ENCODE measurements around the gene NFILZ. TPM values are rescaled to one million over a fixed set of nuclear protein-coding genes. Genes with fewer than 3 reads are reported as not detected.
"Not testable (repeated sequence)": the region's sequence is repeated elsewhere in the genome, so short reads cannot be mapped to it uniquely, and the experiment has no call there.

Gene NFILZ
- total RNA-seq, 1 experiment from 2014 or later: not detected

DNA sequence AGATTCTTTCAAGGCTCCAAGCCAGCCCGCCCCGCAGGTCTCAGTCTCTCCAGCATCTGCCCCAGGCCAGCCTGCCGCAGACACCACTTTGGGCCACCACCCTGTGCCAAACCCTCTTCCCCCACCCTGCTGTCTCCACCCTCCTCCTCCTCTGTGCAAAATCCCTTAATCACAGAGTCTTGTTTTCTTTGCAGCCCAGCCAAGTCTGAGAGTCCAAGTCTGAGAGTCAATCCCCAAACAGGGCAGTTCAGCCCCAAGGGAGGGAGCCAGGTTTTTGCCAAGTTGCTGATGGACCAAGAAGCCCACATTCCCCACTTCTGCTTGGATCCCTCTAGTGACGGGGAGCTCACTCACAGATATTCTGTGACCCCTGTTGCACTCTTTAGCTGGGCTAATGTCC, 23.0 kb upstream of the NFILZ start:
- Histone ChIP-seq H3K27me3 (ENCODE audit: control insufficient read depth, insufficient read depth, low read length) (no peaks in the 10 kb centered on the region), H3K36me3 (replicated peaks; ENCODE audit: control insufficient read depth, insufficient read depth, low read length) (no peaks in the 10 kb centered on the region; the same call in none of the 2 replicates), H3K4me3 (ENCODE audit: insufficient read depth, low read depth, low read length) (no peak overlapping the region)
- no peak for DNase-seq

DNA sequence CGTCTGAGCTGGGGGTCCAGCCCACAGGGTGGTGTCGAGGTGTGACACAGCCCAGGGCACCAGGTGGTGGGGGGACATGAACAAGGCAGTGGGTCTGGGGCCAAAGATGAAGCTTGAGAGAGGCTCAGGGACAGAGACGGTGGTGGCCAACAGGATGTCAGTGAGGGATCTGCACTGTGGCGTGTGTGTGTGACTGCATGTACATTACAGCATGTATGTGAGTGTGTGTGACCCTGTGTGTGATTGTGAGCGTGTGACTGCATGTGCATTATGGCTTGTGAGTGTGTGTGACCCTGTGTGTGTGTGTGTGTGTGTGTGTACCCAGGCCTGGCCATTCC, 21.5 kb upstream of the NFILZ start:
- Histone ChIP-seq H3K4me3 (ENCODE audit: insufficient read depth, low read depth, low read length) (peak overlapping the region; percentile 89; the same call in 1 of the 2 replicates), H3K27me3 (ENCODE audit: control insufficient read depth, insufficient read depth, low read length) (no peaks in the 10 kb centered on the region), H3K36me3 (replicated peaks; ENCODE audit: control insufficient read depth, insufficient read depth, low read length) (no peaks in the 10 kb centered on the region; the same call in 1 of the 2 replicates)
- no peak for DNase-seq

DNA sequence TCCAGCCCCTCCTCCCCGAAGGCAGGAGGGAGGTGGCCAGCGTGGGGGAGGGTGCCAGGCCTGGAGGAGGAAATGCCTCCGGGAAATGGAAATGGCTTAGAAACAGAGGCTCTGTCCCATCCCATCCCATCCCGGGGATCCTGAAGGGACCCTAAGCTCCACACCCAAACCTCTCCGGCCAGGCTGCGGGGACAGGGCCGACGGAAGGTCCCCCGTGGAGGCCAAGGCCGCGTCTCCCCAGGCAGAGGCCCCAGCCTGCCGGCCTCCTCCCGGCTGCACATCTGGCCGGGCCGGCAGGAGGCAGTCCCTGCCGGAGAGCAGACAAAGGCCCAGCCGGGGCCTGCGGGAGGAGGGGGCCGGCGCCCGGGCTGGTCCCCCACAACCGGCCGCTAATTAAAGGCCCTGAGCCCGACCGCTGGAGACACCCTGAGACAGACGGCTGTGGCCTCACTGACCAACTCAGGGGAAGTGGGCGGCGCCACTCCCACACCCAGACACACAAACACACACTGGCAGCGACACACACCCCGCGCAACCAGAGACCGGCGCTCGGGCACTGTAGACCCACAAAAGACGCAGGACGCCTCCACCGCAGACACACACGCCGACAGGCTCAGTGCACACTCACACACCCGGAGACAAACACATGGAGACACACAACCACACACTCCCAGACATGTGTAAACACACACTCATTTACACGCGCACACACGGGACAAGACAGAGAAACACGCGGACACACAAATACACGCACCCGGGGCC, 21.0 kb upstream of the NFILZ start:
- peak overlapping the region; percentile 89 for H3K4me3 ChIP-seq (ENCODE audit: insufficient read depth, low read depth, low read length)
- peak; percentile 97 for DNase-seq
- no peaks in the 10 kb centered on the region for H3K27me3 ChIP-seq (ENCODE audit: control insufficient read depth, insufficient read depth, low read length)
- no peaks in the 10 kb centered on the region; the same call in 1 of the 2 replicates for H3K36me3 ChIP-seq (replicated peaks; ENCODE audit: control insufficient read depth, insufficient read depth, low read length)

DNA sequence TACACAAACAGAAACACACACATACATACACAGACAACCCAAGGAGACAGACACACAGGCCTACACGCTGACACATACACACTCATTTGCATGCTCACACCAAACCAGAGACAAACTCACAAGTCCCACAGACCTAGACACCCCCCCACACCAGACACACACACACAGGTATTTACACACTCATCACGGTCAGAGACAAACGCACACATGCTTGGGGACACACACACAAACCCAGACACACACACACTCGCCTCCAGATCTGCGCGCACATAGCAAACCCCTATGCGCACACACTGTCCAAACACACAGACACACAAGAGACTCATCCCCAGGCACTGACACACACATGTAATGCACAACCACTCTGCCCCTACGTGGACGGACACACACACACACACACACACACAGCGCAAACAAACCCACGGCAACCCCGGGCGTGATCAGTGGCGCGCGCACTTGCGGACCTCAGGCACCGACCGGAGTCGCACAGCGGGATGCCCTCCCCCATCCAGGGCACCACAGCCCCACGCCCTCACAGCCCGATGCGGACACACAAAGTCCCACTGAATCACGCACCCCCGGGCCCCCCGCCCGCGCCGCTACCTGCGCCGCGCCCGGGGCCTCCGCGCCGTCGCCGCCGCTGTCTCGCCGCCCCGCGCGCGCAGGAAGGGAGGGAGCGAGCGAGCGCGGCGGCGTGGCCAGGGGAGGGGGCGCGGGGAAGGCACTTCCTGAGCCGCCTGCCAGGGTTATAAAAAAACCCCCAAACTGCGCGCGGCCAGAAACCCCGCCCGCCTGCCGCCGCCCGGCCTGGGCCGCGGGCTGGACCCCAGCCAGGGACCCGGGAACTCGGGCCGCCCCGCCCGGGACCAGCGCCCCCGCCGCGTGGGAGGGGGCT, 20.1 kb upstream of the NFILZ start, which contains the start of gene ADAMTS10:
Gene ADAMTS10 (minus strand): TSS at position 675 of the 895 bp plus-strand sequence. CDS start 5,005 bp downstream, outside the sequence.
- Histone ChIP-seq H3K36me3 (replicated peaks; ENCODE audit: control insufficient read depth, insufficient read depth, low read length) (no peaks in the 10 kb centered on the region; the same call in 1 of the 2 replicates), H3K27me3 (ENCODE audit: control insufficient read depth, insufficient read depth, low read length) (no peaks in the 10 kb centered on the region), H3K4me3 (ENCODE audit: insufficient read depth, low read depth, low read length) (peak within 1 kb of the TSS; percentile 89)
- peak; percentile 93 for DNase-seq

GRCh38 chr19:8610936-8611300, 19.5 kb upstream of the NFILZ start:
- DNase-seq: no peak
- Histone ChIP-seq H3K36me3 (replicated peaks; ENCODE audit: control insufficient read depth, insufficient read depth, low read length) (no peaks in the 10 kb centered on the region; the same call in 1 of the 2 replicates), H3K4me3 (ENCODE audit: insufficient read depth, low read depth, low read length) (peak overlapping the region; percentile 89; the same call in 1 of the 2 replicates), H3K27me3 (ENCODE audit: control insufficient read depth, insufficient read depth, low read length) (no peaks in the 10 kb centered on the region)

- Histone ChIP-seq H3K27me3 (ENCODE audit: control insufficient read depth, insufficient read depth, low read length) (no peaks in the 10 kb centered on the region), H3K36me3 (replicated peaks; ENCODE audit: control insufficient read depth, insufficient read depth, low read length) (no peaks in the 10 kb centered on the region; the same call in 1 of the 2 replicates), H3K4me3 (ENCODE audit: insufficient read depth, low read depth, low read length) (no peak overlapping the region)
- peak; percentile 84 for DNase-seq
Observed at GRCh38 chr19:8611391-8611876, 19.0 kb upstream of the NFILZ start.

GRCh38 chr19:8611877-8612806, 18.3 kb upstream of the NFILZ start:
- DNase-seq: peak; percentile 76
- Histone ChIP-seq H3K36me3 (replicated peaks; ENCODE audit: control insufficient read depth, insufficient read depth, low read length) (no peaks in the 10 kb centered on the region; the same call in 1 of the 2 replicates), H3K4me3 (ENCODE audit: insufficient read depth, low read depth, low read length) (no peak overlapping the region), H3K27me3 (ENCODE audit: control insufficient read depth, insufficient read depth, low read length) (no peaks in the 10 kb centered on the region)

DNA sequence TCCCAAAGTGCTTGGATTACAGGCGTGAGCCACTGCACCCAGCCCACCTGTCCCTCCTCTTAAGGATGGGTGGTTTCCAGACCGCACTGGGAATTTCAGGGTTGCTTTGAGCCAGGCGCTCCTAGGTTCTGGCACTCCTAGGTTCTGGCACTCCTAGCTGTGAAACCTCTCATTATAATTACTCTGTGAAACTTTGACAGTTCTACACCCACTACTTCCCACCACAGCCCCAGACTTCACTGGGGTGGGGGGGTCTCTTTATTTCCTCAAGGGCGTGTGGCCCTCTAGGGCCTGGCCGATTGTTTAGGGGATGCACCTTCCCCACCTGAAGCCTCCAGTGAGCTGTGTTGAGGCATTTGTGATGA, 17.6 kb upstream of the NFILZ start:
- no peak for DNase-seq
- H3K27me3 ChIP-seq (ENCODE audit: control insufficient read depth, insufficient read depth, low read length): no peaks in the 10 kb centered on the region
- no peak overlapping the region for H3K4me3 ChIP-seq (ENCODE audit: insufficient read depth, low read depth, low read length)
- H3K36me3 ChIP-seq (replicated peaks; ENCODE audit: control insufficient read depth, insufficient read depth, low read length): no peaks in the 10 kb centered on the region

GRCh38 chr19:8614455-8614854, 16.0 kb upstream of the NFILZ start:
- H3K4me3 ChIP-seq (ENCODE audit: insufficient read depth, low read depth, low read length): no peak overlapping the region
- no peaks in the 10 kb centered on the region for H3K27me3 ChIP-seq (ENCODE audit: control insufficient read depth, insufficient read depth, low read length)
- no peak for DNase-seq
- H3K36me3 ChIP-seq (replicated peaks; ENCODE audit: control insufficient read depth, insufficient read depth, low read length): no peaks in the 10 kb centered on the region

DNA sequence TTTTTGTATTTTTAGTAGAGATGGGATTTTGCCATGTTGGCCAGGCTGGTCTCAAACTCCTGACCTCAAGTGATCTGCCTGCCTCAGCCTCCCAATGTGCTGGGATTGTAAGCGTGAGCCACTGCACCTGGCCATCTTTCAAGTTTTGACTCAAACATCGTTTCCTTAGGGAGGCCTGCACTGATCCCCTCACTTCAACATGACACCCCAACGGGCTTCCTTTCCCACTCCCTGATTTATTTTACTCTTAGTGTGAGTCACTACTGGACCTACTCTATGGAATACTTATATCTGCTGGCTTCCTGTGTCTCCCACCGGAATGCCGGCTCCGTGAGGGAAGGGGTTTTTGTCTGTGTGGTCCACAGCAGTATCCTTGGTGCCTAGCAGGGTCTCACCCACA, 15.4 kb upstream of the NFILZ start:
- H3K4me3 ChIP-seq (ENCODE audit: insufficient read depth, low read depth, low read length): no peak overlapping the region
- H3K27me3 ChIP-seq (ENCODE audit: control insufficient read depth, insufficient read depth, low read length): no peaks in the 10 kb centered on the region
- no peak for DNase-seq
- H3K36me3 ChIP-seq (replicated peaks; ENCODE audit: control insufficient read depth, insufficient read depth, low read length): no peaks in the 10 kb centered on the region

- Histone ChIP-seq H3K27me3 (ENCODE audit: control insufficient read depth, insufficient read depth, low read length) (no peaks in the 10 kb centered on the region), H3K4me3 (ENCODE audit: insufficient read depth, low read depth, low read length) (no peak overlapping the region), H3K36me3 (replicated peaks; ENCODE audit: control insufficient read depth, insufficient read depth, low read length) (no peaks in the 10 kb centered on the region)
- DNase-seq: peak; percentile 79
Observed at GRCh38 chr19:8615813-8616596, 14.4 kb upstream of the NFILZ start.

- Histone ChIP-seq H3K4me3 (ENCODE audit: insufficient read depth, low read depth, low read length) (no peak overlapping the region), H3K27me3 (ENCODE audit: control insufficient read depth, insufficient read depth, low read length) (no peaks in the 10 kb centered on the region), H3K36me3 (replicated peaks; ENCODE audit: control insufficient read depth, insufficient read depth, low read length) (no peaks in the 10 kb centered on the region)
- DNase-seq: no peak
Observed at GRCh38 chr19:8616861-8617260, 13.6 kb upstream of the NFILZ start.

DNA sequence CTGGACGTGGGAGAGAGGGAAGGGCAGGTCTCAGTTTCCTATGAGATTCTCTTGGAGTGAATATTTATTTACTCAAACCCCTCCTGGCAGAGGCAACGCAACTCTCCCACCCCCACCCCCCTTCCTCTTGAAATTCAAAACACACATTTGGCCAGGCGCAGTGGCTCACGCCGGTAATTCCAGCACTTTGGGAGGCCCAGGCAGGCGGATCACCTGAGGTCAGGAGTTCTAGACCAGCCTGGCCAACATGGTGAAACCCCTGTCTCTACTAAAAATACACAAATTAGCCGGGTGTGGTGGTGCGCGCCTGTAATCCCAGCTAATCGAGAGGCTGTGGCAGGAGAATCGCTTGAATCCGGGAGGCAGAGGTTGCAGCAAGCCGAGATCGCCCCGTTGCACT, 13.1 kb upstream of the NFILZ start:
- DNase-seq: peak; percentile 25
- H3K4me3 ChIP-seq (ENCODE audit: insufficient read depth, low read depth, low read length): not testable (repeated sequence)

More for the DNA sequence above, 13.1 kb upstream of the NFILZ start:
- H3K27me3 ChIP-seq (ENCODE audit: control insufficient read depth, insufficient read depth, low read length); H3K36me3 ChIP-seq (replicated peaks; ENCODE audit: control insufficient read depth, insufficient read depth, low read length): not testable (repeated sequence)
